NCI-H1930 (cell line): ENCODE data around the gene TNS3.
"Not testable (repeated sequence)": the region's sequence is repeated elsewhere in the genome, so short reads cannot be mapped to it uniquely, and the experiment has no call there.

ENCODE experiments used
- DNase-seq, 2 experiments: peaks; one replicate each; lab custom pipeline; 2025; lab: John Stamatoyannopoulos, UW

The TNS3 gene

DNA sequence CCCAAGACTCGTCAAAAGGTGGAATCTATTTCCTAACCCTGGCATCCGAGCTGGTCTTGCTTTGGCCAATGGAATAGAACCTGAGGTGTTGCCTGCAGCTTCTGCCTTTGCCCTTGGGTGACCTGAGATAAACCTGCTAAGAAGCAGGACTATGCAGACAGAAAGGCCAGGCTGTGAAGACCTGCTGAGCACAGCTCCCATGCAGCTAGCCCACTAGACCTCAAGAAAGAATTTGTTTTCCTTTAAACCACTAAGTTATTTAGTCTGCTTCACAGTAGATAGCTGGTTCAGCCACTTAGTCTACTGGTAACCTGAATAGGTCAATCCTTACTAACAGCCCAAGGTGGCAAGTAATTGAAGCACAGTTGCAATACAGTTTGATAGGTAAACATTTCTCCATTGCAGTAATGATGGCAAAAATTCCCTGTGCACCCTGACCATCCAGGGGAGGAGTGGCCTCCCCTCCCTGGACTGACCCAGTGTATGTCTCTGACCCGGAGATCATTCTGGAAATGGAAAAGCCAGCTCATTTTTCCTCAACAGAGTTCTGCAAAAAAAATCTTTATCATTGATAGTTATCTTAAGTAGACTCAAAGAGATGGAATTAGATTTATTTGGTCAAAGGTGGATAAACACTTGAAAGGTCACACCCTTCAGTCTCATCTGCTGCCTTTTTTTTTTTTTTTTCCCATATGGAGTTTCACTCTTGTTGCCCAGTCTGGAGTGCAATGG is 20.0 kb downstream of the TNS3 start:
- no peak for DNase-seq

DNA sequence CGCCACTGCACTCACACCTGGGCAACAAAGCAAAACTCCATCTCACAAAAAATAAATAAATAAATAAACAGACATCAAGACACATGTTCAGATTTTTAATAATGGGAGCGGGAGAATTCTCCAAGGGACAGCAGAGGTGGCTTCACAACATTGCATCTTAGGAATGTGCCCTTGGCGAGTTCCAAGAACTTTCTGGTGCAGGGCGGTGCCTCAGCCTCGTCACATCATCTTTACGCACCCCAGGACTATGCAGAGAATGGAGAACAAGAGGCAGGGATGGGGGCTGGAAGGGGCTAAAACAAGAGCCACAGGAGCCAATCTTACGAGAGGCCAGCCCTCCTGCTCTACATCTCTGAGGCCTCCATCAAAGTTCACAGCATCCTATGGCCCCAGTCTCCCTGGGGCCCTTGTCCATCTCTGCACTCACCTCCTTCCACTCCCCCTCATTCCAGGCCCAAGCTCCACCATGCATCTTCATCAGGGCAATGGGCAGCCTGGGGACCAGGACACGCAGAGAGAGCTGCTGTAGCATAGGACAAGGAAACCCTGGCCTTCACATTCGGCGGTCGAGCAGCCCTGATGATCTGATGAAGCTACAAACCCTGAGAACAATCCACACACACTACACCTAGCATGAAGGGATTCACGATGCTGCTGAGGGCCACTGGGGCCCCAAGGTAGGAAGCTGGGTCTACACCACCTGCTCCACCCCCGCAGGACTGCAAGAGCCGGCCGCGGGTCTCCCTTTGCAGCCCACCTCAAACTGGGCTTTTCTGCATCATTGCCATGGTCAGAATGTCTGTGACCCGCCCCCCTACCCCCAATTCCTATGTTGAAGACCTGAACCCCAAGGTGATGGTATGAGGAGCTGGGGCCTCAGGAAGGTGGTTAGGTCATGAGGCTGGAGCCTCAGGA is 22.3 kb downstream of the TNS3 start:
- DNase-seq: no peak

DNA sequence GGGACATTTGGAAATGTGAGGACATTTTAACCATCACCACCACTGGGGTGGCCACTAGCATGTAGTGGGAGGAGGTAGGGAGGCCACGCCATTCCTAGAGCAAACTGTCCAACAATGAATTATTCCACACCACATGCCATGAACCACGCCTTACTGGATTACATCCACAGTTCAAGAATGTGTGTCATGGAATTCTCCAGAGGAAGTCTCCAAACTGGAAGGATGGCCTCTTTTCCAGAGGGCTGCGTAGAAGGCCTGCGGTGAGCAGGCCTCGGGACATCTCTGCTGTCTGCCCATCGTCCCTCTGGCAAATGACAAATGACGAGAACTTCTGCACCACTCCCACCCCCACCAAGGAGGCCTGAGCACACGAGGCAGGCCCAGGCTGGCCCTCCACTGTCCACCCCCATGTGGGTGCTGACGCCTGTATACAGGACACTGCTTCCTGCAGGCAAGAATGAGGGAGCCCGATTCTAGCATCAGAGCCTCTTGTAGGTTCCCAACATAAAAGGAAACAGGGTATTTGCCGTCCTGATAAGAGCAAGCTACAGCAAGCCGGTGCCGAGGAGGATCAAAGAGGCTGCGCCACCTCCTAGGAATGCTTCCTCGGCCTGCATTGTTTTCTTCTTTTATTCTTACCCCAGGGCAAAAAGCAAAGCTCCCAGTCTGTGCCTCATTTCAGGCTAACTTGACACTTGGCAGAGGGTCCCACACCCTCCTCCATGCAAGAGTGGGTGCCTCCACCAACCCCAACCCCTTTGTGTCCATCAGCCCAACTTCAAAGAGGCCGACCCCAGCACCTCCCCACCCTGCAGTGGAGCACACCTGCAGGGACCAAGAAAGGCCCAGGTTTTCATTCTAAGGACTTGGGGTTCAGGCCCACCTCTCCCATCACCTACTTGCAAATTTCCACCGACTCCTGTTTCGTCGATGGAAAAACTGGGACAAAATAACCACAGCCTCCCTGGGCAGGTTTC is 23.9 kb downstream of the TNS3 start:
- no peak for DNase-seq

GRCh38 chr7:47557317-47557693 is 24.6 kb downstream of the TNS3 start:
- no peak for DNase-seq

DNA sequence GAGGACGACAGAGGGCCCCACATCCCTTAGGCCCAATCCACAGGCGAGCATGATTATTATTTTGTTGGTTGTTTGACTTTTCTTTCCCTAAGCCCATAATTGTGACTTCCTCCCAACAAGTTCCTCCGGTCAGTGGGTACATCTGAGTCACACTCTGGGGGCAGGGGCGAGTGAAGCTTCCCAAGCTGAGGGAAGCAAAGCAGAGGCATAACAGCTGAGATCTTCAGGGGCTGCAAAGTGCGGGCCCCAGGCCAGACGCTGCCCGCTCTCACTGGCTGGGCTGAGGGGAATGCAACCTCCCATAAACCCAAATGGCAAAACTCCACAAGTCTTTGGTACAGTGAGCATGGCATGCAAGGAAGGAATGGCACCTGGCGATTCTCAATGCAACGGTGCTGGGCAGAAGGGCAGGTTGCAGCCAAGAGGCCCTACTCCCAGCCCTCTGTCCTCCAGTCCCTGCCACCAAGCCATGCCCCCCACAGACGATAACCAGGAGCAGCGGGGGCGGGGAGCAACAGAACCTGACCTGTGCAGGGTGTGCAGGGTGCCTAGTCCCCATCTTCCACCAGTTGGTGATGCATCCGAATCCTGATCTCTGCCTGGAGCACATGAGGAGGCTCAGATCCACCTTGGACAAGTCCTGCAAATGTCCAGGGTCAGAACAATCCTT is 25.3 kb downstream of the TNS3 start:
- DNase-seq: no peak

DNA sequence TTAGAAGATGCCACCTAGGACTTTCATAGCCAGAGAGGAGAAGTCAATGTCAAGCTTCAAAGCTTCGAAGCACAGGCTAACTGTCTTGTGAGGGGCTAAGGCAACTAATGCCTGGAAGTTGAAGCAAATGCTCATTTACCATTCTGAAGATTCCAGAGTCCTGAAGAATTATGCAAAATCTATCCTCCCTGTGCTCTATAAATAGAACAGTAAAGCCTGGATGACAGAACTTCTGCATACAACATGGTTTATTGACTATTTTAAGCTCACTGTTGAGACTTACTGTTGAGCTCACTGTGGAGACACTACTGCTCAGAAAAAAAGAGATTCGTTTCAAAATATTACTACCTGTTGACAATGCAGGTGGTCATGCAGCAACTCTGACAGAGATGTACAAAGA is 28.6 kb downstream of the TNS3 start:
- DNase-seq: no peak

GRCh38 chr7:47552621-47553020 is 29.3 kb downstream of the TNS3 start:
- DNase-seq: no peak

DNA sequence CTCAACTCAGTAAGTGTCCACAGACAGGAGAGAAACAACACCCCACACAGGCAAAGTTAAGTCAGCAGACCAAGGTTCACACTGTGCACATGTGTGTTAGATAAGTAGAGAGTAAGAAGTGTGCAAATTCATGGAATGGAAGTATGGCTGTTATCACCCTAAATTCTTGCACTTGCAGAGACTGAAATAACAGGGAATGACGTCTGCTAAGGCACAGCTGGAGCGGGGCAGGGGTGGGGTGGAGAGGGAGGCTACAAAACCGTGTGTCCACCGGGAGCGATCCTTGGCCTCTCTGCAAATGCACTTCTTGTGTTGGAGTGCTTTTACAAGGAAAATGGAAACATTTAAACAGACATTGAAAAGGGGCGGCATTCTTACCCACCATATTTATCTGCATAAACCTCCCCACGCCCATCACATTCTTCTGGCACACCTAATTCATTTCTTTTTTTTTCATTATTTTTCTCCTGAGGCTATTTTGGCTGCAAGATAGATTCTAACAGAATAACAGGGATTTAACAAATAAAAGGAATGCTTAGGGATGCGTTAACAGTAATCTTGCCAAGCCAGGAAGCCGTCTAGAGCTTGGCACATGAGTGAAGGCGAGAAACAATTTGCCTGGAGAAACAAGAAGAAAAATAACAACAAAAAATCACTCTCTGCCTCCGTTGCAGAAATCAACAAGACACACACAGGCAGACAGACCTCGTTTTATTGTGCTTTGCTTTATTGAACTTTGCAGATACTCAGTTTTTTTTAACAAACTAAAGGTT is 30.1 kb downstream of the TNS3 start:
- no peak for DNase-seq

GRCh38 chr7:47550788-47551470 is 31.0 kb downstream of the TNS3 start:
- DNase-seq: no peak

DNA sequence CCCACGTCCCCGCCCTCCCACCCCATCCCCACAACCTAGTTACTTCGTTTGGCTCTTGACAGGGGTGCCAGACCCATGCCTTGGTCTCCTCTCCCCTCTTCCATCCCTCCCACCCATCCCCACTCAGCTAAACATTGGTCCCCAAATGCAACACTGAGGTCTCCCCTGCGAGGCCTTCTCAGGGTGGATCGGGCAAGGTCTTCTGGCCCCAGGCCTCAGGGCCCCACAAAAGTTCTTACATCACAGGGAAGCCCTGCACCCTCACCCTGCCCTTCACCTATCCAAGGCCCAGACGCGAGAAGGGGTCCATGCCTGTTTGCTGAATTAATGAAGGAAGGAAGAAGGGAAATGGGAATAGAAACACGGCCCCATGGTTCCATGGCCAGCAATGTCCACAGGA is 32.0 kb downstream of the TNS3 start:
- DNase-seq: no peak

DNA sequence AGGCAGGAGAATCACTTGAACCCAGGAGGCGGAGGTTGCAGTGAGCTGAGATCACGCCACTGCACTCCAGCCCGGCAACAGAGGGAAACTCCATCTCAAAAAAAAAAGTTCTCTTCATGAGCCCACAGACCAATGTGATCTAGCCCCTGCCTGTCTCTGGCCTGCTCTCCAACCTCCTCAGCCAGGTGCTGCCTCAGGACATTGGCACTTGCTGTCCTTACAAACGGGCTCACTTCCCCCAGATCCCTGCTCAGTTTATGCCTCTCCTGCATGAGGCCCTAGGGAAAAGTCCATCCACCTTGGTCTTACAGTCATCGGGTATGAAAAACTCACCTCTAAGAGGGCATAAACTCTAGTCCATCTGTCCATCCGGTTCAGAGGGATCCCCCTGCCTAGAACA is 32.5 kb downstream of the TNS3 start:
- no peak for DNase-seq

DNA sequence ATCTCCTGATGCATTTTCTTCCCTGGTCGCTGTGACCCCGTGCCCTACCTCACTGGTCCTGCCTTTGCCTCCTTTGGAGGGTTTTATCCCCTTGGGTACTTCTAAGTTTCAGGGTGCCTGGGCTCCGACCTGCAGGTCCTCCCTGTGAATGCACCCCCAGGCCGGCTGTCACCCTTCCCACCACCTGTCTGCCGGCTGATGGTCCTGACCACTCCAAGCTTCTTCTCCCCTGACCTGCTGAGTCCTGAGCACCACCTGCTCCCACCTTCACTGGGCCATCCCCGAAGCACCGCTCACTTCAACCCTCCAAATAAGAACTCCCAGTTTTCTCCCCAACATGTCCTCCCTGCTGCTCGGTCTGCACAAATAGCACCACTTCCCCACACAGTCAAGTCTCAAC is 33.4 kb downstream of the TNS3 start:
- no peak for DNase-seq

GRCh38 chr7:47546733-47547494 is 35.0 kb downstream of the TNS3 start:
- DNase-seq: no peak

- DNase-seq: no peak
Measured at GRCh38 chr7:47546171-47546570, 35.7 kb downstream of the TNS3 start.

- no peak for DNase-seq
Measured at GRCh38 chr7:47544416-47544815, 37.5 kb downstream of the TNS3 start.

DNA sequence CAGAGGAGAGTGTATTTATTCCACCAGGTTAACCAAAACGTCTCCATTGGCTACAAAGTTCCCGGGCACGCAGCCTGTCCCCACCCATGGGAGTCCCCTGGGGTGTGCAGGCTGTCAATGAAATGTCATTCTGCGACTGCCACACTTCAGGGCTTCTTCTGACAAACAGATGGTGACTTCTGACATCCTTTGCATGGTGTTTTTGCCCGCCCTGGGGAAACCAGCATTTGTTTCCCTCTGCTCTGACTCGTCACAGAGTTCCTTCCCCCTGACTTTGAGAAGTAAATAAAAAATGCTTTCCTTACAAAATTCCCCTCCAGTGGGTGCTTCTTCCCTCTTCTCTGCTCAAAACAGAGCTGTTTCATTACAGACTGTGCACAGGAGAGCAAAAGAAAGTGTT is 38.2 kb downstream of the TNS3 start:
- DNase-seq: no peak

DNA sequence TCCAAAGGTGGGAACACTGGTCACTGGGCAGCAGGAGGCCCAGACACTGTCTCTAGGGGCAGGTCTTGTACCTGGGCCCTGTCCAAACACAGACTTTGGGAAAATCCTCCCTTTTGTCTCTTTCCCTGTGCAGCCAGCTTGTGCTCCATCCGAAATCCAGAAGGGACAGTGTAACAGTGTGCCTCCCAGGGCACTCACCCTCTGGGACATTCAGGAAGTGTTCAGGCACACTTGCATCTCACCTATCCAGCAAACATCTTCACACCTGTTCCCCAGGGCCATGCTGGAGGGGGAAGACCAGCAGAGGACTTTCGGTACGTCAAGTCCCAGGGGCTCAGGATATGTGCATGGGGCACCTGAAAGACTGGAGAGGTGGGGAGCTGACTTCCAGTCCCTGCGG is 38.9 kb downstream of the TNS3 start:
- no peak for DNase-seq

DNA sequence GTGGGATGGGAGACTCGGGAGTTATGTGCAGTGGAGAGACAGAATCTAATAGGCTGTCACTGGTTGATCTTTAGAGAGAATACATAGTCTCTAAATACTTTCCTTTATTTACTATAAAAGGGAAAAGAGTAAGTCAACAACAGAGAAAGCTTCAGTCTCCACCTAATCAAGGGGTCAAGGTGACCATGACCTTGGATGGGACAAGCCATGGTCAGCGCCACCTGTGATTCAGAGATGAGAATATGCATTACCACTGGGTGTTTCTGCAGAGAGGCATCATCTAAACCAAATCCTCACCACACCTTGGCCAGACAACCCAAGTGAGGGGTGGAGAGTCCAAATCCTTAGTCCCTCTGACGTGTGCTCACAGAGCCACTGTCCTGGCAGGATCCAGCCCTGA is 39.9 kb downstream of the TNS3 start:
- DNase-seq: no peak

- not testable (repeated sequence) for DNase-seq
Measured at GRCh38 chr7:47541485-47541884, 40.4 kb downstream of the TNS3 start.
